SK-N-SH (cell line): ENCODE results near the gene ANKRD40. TPM values are rescaled to one million over a fixed set of nuclear protein-coding genes. Genes with fewer than 3 reads are reported as not detected.

Experiments used
- CTCF ChIA-PET: fragments of 300-600, 350-600 bp; formaldehyde crosslinking; extraction: SDS; loops from one replicate; lab custom pipeline; 2021; lab: Yijun Ruan, JAX
- POLR2A ChIA-PET: fragments of 350-600 bp; sonication (Branson Sonifier 250); formaldehyde crosslinking; extraction: SDS; loops from one replicate; lab custom pipeline; 2020; ENCODE audit warnings: antibody characterized with exemption, inconsistent platforms; lab: Yijun Ruan, JAX
- DNase-seq: peaks from one replicate; pipeline ENCODE4 v3.0.0; 2012
- H2AFZ ChIP-seq: fragments of 200-600 bp; sonication (generic); 2 replicates; pipeline ENCODE4 v1.8.1; 2016; ENCODE audit warnings: antibody characterized with exemption, mild to moderate bottlenecking, low read depth
- H3F3A ChIP-seq: fragments of 200-600 bp; sonication (generic); replicated peaks from 2 replicates; pipeline ENCODE3; 2016; ENCODE audit warnings: antibody characterized with exemption, mild to moderate bottlenecking; ENCODE audit not compliant: insufficient read depth
- H3K27ac ChIP-seq, 2 experiments: fragments of 200-500 bp in 1 of 2; fragments of 200-600 bp in 1 of 2; sonication (Bioruptor generic) in 1 of 2; sonication (generic), shearing (Covaris generic) in 1 of 2; 2 replicates each; pipeline versions ENCODE4 v1.5.1 to v1.6.1; 2014 to 2016; ENCODE audit warnings: low read depth in 2 of 2, inconsistent platforms in 1 of 2, low read length in 1 of 2, mild to moderate bottlenecking in 1 of 2, mixed read lengths in 1 of 2
- H3K27me3 ChIP-seq: fragments of 200-600 bp; sonication (generic), shearing (Covaris generic); 2 replicates; pipeline ENCODE4 v1.6.1; 2016; ENCODE audit warnings: mixed run types; ENCODE audit not compliant: insufficient read depth
- H3K36me3 ChIP-seq, 2 experiments: fragments of 200-500 bp in 1 of 2; fragments of 200-600 bp in 1 of 2; sonication (Bioruptor generic) in 1 of 2; sonication (generic) in 1 of 2; replicated peaks in 1 of 2; 2 replicates each; pipeline versions ENCODE3 to v1.5.1; 2014 to 2016; ENCODE audit warnings: low read length in 1 of 2, mild to moderate bottlenecking in 1 of 2; ENCODE audit not compliant: insufficient read depth in 2 of 2, control insufficient read depth in 1 of 2
- H3K4me1 ChIP-seq, 2 experiments: fragments of 200-500 bp in 1 of 2; fragments of 200-600 bp in 1 of 2; sonication (Bioruptor generic) in 1 of 2; sonication (generic), shearing (Covaris generic) in 1 of 2; 2 replicates each; pipeline versions ENCODE4 v1.5.1 to v1.6.1; 2014 to 2016; ENCODE audit warnings: low read depth in 1 of 2, low read length in 1 of 2, mixed run types in 1 of 2; ENCODE audit not compliant: insufficient read depth in 2 of 2, control insufficient read depth in 1 of 2
- H3K4me2 ChIP-seq: fragments of 200-600 bp; sonication (generic), shearing (Covaris generic); 2 replicates; pipeline ENCODE4 v1.6.1; 2017; ENCODE audit warnings: mixed run types
- H3K4me3 ChIP-seq, 2 experiments: fragments of 200-500 bp in 1 of 2; fragments of 200-600 bp in 1 of 2; sonication (Bioruptor generic) in 1 of 2; sonication (generic), shearing (Covaris generic) in 1 of 2; 2 replicates each; pipeline versions ENCODE4 v1.5.1 to v1.8.1; 2014 to 2016; ENCODE audit warnings: low read depth in 2 of 2, inconsistent platforms in 1 of 2, low read length in 1 of 2, mild to moderate bottlenecking in 1 of 2, mixed read lengths in 1 of 2, moderate library complexity in 1 of 2
- H3K79me2 ChIP-seq: fragments of 200-600 bp; sonication (generic); 2 replicates; pipeline ENCODE4 v1.8.1; 2017; ENCODE audit warnings: mild to moderate bottlenecking; ENCODE audit not compliant: insufficient read depth
- H3K9ac ChIP-seq: fragments of 200-600 bp; sonication (generic); 2 replicates; pipeline ENCODE4 v1.6.1; 2017; ENCODE audit warnings: mixed run types
- H3K9me2 ChIP-seq: fragments of 200-600 bp; sonication (generic); 2 replicates; pipeline ENCODE4 v1.6.1; 2017; ENCODE audit warnings: mixed run types
- H3K9me3 ChIP-seq: fragments of 200-600 bp; sonication (generic); 2 replicates; pipeline ENCODE4 v1.6.1; 2017; ENCODE audit warnings: mixed run types, mild to moderate bottlenecking, moderate library complexity
- H4K20me1 ChIP-seq: fragments of 200-600 bp; sonication (generic); 2 replicates; pipeline ENCODE4 v1.6.1; 2017; ENCODE audit warnings: mild to moderate bottlenecking, mixed run types; ENCODE audit not compliant: insufficient read depth
- ELF1 ChIP-seq: IDR thresholded peaks from 2 replicates; pipeline ENCODE4 v1.4.0; 2012
- FOSL2 ChIP-seq: IDR thresholded peaks from 2 replicates; pipeline ENCODE4 v1.4.0; 2012; ENCODE audit warnings: low read depth, mild to moderate bottlenecking, moderate library complexity, borderline replicate concordance
- FOXJ3 ChIP-seq: sonication (generic); formaldehyde crosslinking; IDR thresholded peaks from 2 replicates; pipeline ENCODE4 v1.5.1; 2020; ENCODE audit warnings: mild to moderate bottlenecking, missing genetic modification reagents
- FOXM1 ChIP-seq: IDR thresholded peaks from 2 replicates; pipeline ENCODE4 v1.4.0; 2012; ENCODE audit warnings: low read depth, mild to moderate bottlenecking
- GABPA ChIP-seq: IDR thresholded peaks from 2 replicates; pipeline ENCODE4 v1.4.0; 2012; ENCODE audit warnings: low read depth, mild to moderate bottlenecking
- GATA2 ChIP-seq: sonication (generic); formaldehyde crosslinking; IDR thresholded peaks from 2 replicates; pipeline ENCODE4 v1.5.0; 2020; ENCODE audit warnings: mild to moderate bottlenecking, missing genetic modification reagents
- JUND ChIP-seq: IDR thresholded peaks from 2 replicates; pipeline ENCODE4 v1.4.0; 2012
- NFIC ChIP-seq: IDR thresholded peaks from 2 replicates; pipeline ENCODE4 v1.4.0; 2012; ENCODE audit warnings: borderline replicate concordance
- NRF1 ChIP-seq: IDR thresholded peaks from 2 replicates; pipeline ENCODE4 v1.6.1; 2012; ENCODE audit warnings: low read depth, mild to moderate bottlenecking, low read length
- RAD21 ChIP-seq: IDR thresholded peaks from 2 replicates; pipeline ENCODE4 v1.6.1; 2012; ENCODE audit warnings: mild to moderate bottlenecking, low read length
- SIN3A ChIP-seq: IDR thresholded peaks from 2 replicates; pipeline ENCODE4 v1.6.1; 2012; ENCODE audit warnings: low read depth, mild to moderate bottlenecking, low read length, moderate library complexity, borderline replicate concordance
- TAF1 ChIP-seq: IDR thresholded peaks from 2 replicates; pipeline ENCODE4 v1.6.1; 2012; ENCODE audit warnings: low read depth, mild to moderate bottlenecking, low read length, moderate library complexity, borderline replicate concordance
- YY1 ChIP-seq: IDR thresholded peaks from 2 replicates; pipeline ENCODE4 v1.4.0; 2012; ENCODE audit warnings: low read depth, mild to moderate bottlenecking
- WGBS: methylation state at CpG from one replicate; pipeline ENCODE4 v1.1.6; 2017; ENCODE audit warnings: low lambda C conversion rate; 5-methylcytosine and 5-hydroxymethylcytosine counted together
- polyA plus RNA-seq, 3 experiments: library from polyadenylated mRNA; depleted of rRNA; stranded (reverse); fragments of >200 nt; gene quantifications; 2 replicates each; pipeline ENCODE4 v1.2.3, GENCODE V29; 2012
- TF ChIP-seq, protein P1 (sequence below): IDR thresholded peaks from 2 replicates; pipeline ENCODE4 v1.4.0; 2012; ENCODE audit warnings: low read depth, borderline replicate concordance
- TF ChIP-seq, protein P2 (sequence below): fragments of 150-350 bp; IDR thresholded peaks from 2 replicates; pipeline ENCODE4 v1.6.1; 2016; ENCODE audit warnings: mild to moderate bottlenecking, low read depth, low read length
- TF ChIP-seq, protein P3 (sequence below): fragments of 200-600 bp; sonication (generic); IDR thresholded peaks from 2 replicates; pipeline ENCODE4 v1.6.1; 2017; ENCODE audit warnings: antibody characterized with exemption, mild to moderate bottlenecking, moderate library complexity
- TF ChIP-seq, protein P4 (sequence below): IDR thresholded peaks from 2 replicates; pipeline ENCODE4 v1.4.0; 2012; ENCODE audit warnings: low read depth

ANKRD40 gene
- polyA plus RNA-seq, 1 of the 3 experiments (the other 2 are of a cell fraction), result 33.6 TPM

DNA sequence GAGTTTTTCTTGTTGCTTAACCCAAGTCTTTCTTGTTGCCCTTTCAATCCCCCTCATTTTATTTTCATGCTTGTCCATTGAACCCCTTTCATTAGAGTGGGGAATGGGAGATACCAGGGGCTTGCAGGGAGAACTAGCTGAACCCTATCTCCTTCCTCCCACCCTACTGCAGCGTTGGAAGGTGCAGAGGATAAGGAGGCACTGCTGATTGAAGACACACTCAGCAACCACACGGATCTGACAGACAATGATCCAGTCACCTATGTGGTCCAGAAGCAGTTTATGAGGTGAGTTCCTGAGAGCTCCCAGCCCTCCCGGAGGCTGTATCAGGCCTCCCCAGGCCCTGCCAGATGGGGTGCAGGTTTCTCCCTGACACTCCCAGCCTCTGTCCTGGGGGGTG, 32.5 kb downstream of the ANKRD40 start:
- Histone ChIP-seq H3K9me2 (no peaks in the 10 kb centered on the region), H3K9me3 (no peaks in the 10 kb centered on the region), H3K9ac (no peak overlapping the region), H2AFZ (no peak overlapping the region), H4K20me1 (no peaks in the 10 kb centered on the region), H3K27me3 (no peaks in the 10 kb centered on the region), H3F3A (peaks cover 16% of the 10 kb centered on the region), H3K36me3 (peaks cover 27 to 32% of the 10 kb centered on the region in 2 experiments), H3K4me1 (peaks cover 10 to 15% of the 10 kb centered on the region in 2 experiments; a peak in 2 of 4 replicates), H3K27ac (no peak overlapping the region), H3K79me2 (no peaks in the 10 kb centered on the region), H3K4me3 (no peak overlapping the region), H3K4me2 (no peak overlapping the region)
- ChIA-PET CTCF (interaction anchor here (1.0 to 13.1 kb wide), 6 partner anchors 9 to 143 kb away, joined by 3 to 130 read pairs (median 4); partner anchors contain the start of gene EPN3), POLR2A (no interaction called here)
- WGBS, result 60% methylated on average over 3 of the region's 3 CpGs
- TF ChIP-seq GATA2 (CRISPR knock-in tag), result no peak
- TF ChIP-seq, protein P1, sequence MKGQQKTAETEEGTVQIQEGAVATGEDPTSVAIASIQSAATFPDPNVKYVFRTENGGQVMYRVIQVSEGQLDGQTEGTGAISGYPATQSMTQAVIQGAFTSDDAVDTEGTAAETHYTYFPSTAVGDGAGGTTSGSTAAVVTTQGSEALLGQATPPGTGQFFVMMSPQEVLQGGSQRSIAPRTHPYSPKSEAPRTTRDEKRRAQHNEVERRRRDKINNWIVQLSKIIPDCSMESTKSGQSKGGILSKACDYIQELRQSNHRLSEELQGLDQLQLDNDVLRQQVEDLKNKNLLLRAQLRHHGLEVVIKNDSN, result no peak
- TF ChIP-seq, protein P2, sequence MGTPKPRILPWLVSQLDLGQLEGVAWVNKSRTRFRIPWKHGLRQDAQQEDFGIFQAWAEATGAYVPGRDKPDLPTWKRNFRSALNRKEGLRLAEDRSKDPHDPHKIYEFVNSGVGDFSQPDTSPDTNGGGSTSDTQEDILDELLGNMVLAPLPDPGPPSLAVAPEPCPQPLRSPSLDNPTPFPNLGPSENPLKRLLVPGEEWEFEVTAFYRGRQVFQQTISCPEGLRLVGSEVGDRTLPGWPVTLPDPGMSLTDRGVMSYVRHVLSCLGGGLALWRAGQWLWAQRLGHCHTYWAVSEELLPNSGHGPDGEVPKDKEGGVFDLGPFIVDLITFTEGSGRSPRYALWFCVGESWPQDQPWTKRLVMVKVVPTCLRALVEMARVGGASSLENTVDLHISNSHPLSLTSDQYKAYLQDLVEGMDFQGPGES, result no peak
- TF ChIP-seq JUND, result no peak
- TF ChIP-seq FOSL2, result no peak
- no peak for TF ChIP-seq SIN3A
- no peak for TF ChIP-seq FOXM1
- no peak for TF ChIP-seq RAD21
- no peak for TF ChIP-seq TAF1
- no peak for TF ChIP-seq NFIC
- TF ChIP-seq FOXJ3 (CRISPR knock-in tag), result no peak
- TF ChIP-seq NRF1, result no peak
- TF ChIP-seq YY1, result no peak
- TF ChIP-seq, protein P3, sequence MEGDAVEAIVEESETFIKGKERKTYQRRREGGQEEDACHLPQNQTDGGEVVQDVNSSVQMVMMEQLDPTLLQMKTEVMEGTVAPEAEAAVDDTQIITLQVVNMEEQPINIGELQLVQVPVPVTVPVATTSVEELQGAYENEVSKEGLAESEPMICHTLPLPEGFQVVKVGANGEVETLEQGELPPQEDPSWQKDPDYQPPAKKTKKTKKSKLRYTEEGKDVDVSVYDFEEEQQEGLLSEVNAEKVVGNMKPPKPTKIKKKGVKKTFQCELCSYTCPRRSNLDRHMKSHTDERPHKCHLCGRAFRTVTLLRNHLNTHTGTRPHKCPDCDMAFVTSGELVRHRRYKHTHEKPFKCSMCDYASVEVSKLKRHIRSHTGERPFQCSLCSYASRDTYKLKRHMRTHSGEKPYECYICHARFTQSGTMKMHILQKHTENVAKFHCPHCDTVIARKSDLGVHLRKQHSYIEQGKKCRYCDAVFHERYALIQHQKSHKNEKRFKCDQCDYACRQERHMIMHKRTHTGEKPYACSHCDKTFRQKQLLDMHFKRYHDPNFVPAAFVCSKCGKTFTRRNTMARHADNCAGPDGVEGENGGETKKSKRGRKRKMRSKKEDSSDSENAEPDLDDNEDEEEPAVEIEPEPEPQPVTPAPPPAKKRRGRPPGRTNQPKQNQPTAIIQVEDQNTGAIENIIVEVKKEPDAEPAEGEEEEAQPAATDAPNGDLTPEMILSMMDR, result no peak
- TF ChIP-seq, protein P4, sequence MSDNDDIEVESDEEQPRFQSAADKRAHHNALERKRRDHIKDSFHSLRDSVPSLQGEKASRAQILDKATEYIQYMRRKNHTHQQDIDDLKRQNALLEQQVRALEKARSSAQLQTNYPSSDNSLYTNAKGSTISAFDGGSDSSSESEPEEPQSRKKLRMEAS, result no peak
- no peak for TF ChIP-seq ELF1
- no peak for TF ChIP-seq GABPA
- DNase-seq, result no peak
